HUDEP-2 (cell line): ENCODE data around the gene C2orf92.
"Not testable (repeated sequence)": the region's sequence is repeated elsewhere in the genome, so short reads cannot be mapped to it uniquely, and the experiment has no call there.

ENCODE experiments used
- DNase-seq, 76 experiments: peaks; one replicate each; lab custom pipeline; 2025; ENCODE audit not compliant: unreplicated experiment in 76 of 76; lab: John Stamatoyannopoulos, UW

The C2orf92 gene

GRCh38 chr2:97669448-97669847 is at the start of gene C2orf92:
Gene C2orf92 (plus strand): TSS chr2:97669713. CDS start chr2:97669789, 76 bp downstream.
- no peak for DNase-seq

GRCh38 chr2:97620492-97620891 is 49.0 kb upstream of the C2orf92 start:
- not testable (repeated sequence) for DNase-seq

- not testable (repeated sequence) for DNase-seq
Observed at GRCh38 chr2:97622976-97623375, 46.5 kb upstream of the C2orf92 start.

GRCh38 chr2:97625354-97626048 is 44.0 kb upstream of the C2orf92 start:
- not testable (repeated sequence) for DNase-seq

- not testable (repeated sequence) for DNase-seq
Observed at GRCh38 chr2:97626049-97626430, 43.5 kb upstream of the C2orf92 start.

- DNase-seq = no peak
Observed at GRCh38 chr2:97644023-97644717, 25.3 kb upstream of the C2orf92 start.

GRCh38 chr2:97645112-97645694 is 24.3 kb upstream of the C2orf92 start:
- peak in 2 of 76 experiments; percentile 38 to 49 for DNase-seq

- peak; percentile 26 to 98 (median 95) for DNase-seq
Observed at GRCh38 chr2:97645695-97646629, 23.6 kb upstream of the C2orf92 start, which contains the start of gene COX5B. Gene COX5B (plus strand): TSS chr2:97646062. CDS start chr2:97646087, 25 bp downstream.

GRCh38 chr2:97646977-97647376 is 22.5 kb upstream of the C2orf92 start:
- DNase-seq = no peak

- DNase-seq = no peak
Observed at GRCh38 chr2:97651114-97651513, 18.4 kb upstream of the C2orf92 start.

- no peak for DNase-seq
Observed at GRCh38 chr2:97653473-97653872, 16.0 kb upstream of the C2orf92 start.

- DNase-seq = no peak
Observed at GRCh38 chr2:97653874-97654273, 15.6 kb upstream of the C2orf92 start.

- no peak for DNase-seq
Observed at GRCh38 chr2:97654309-97654708, 15.2 kb upstream of the C2orf92 start.

GRCh38 chr2:97654791-97655190 is 14.7 kb upstream of the C2orf92 start:
- no peak for DNase-seq

- DNase-seq = no peak
Observed at GRCh38 chr2:97656129-97656755, 13.3 kb upstream of the C2orf92 start.

- DNase-seq = no peak
Observed at GRCh38 chr2:97656905-97657587, 12.5 kb upstream of the C2orf92 start.

- no peak for DNase-seq
Observed at GRCh38 chr2:97657986-97658690, 11.4 kb upstream of the C2orf92 start.

- DNase-seq = peak in 4 of 76 experiments; percentile 5 to 22 (median 10)
Observed at GRCh38 chr2:97658691-97659157, 10.8 kb upstream of the C2orf92 start.
